Measurements from ENCODE around the gene ANKRD55.

- TF ChIP-seq CTCF (IDR thresholded peaks at IDR 0.05) (no peak), POLR2A (IDR thresholded peaks at IDR 0.05) (no peak), EP300 (IDR thresholded peaks at IDR 0.05; ENCODE audit: low read depth) (no peak)
Observed at GRCh38 chr5:56176871-56177533, 56.1 kb downstream of the ANKRD55 start.

Measured in transverse colon (tissue), 3 donors.